Kasumi-1 (cell line): ENCODE data around the gene CCL27.
"Not testable (repeated sequence)": the region's sequence is repeated elsewhere in the genome, so short reads cannot be mapped to it uniquely, and the experiment has no call there.

Source experiments
- DNase-seq, 2 experiments: peaks; one replicate each; lab custom pipeline; 2025; lab: John Stamatoyannopoulos, UW

Gene CCL27

GRCh38 chr9:34651321-34651720, 11.1 kb downstream of the CCL27 start:
- no peak for DNase-seq

DNA sequence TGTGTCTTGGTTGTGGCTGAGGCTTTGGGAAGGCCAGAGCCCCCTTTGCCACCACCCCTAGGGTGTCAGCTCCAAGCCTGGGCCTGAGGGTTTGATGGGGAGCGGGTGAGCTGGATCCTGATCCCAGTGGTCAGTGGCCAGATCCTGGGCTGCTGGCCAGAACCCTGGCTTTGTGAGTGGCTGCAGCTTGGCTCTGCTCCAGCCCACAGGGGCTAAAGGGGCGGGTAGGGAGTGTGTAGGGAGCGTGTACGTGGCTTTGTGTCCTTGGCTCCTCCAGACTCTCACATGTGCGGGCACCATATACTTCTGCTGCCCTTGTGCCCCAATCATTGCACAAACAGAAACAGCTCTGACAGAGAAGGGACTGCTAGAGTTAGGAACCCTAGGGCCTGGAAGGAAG, 11.6 kb downstream of the CCL27 start:
- DNase-seq: no peak

- DNase-seq: no peak
Observed at GRCh38 chr9:34648673-34649072, 13.8 kb downstream of the CCL27 start.

DNA sequence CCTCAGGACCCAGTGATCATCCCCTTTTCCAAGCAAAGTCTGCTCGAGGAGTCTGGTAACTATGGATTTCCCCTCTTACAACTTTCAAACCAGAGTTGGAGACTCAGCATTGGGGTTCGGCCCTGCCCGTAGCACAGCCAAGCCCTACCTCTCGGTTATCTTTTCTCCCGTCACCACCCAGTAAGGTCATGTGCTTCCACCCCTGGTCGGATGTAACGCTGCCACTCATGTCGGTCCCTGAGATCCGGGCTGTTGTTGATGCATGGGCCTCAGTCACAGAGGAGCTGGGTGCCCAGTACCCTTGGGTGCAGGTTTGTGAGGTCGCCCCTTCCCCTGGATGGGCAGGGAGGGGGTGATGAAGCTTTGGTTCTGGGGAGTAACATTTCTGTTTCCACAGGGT, 14.8 kb downstream of the CCL27 start:
- no peak for DNase-seq

DNA sequence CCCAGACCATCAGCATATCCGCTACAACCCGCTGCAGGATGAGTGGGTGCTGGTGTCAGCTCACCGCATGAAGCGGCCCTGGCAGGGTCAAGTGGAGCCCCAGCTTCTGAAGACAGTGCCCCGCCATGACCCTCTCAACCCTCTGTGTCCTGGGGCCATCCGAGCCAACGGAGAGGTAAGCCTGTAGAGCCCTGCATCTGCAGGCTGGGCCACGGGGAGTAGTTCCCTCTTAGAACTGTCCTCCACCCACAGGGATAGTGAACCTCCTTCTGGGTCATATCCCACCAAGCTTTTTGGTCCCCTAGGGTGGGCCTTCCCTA, 15.4 kb downstream of the CCL27 start:
- peak in 1 of 2 experiments; percentile 59 for DNase-seq

DNA sequence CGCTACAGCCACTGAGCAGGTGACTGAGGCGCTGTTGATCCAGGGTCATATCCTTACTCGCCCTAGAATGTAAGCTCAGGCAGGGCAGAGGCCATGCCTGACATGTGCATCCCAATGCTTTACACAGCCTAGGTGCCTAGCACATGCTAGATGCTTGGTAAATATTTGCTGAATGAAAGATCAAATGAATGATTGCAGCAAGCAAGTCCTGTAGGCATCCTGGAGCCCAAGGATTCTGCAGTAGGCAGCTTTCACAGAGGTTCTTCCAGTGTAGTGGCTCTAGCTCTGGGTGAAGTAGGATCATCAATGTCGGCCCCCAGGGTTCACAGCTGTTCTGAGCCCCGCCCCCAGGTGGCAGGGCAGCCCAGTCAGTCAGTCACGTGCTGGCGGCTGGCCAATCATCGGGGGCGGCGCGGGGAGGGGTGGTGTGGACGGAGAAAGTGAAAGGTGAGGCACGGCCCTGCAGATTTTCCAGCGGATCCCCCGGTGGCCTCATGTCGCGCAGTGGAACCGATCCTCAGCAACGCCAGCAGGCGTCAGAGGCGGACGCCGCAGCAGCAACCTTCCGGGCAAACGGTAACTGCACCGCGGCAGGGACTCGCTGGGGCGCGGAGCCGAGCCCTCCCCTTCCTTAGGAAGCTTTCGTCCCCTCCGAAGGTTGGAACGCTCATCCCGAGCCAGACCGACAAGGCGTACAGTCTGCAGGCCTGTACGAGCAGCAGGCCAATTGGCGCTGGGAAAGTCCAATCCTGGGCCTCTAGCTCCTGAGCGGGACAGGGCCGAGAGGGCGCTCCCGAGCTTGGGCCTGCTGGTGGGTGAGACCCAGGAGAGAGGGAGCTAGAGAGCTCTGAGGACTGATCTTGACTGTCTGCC, 16.0 kb downstream of the CCL27 start, which contains the start of gene GALT:
Gene GALT, plus strand, starts transcription at position 465 of the 873 bp plus-strand sequence. Its CDS starts 30 bp downstream, at position 495.
- DNase-seq: peak; percentile 85 to 87

DNA sequence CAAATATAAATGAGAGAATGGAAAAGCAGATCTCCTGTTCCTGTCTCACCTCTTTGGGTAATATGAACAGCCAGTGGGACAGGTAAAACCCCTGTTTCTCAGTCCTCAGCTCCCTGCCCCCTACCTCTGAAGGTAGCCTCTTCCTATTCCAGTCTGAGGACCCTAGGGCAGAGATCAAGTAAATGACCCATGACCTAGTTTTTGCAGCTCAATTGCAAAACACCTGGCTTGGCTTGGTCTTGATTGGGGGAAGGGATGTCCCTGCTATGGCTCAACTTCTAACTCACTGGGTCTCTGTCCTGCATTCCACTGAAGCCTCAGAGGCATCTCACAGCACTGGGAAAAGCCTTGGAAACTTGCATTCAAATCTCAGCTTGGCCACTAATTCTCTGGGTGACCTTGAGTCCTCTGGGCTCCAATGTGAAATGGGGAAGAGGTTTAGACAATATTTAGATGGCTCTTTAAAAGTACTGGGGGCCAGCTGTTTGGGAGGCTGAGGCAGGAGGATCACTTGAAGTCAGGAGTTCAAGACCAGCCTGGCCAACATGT, 17.6 kb downstream of the CCL27 start:
- DNase-seq: no peak

DNA sequence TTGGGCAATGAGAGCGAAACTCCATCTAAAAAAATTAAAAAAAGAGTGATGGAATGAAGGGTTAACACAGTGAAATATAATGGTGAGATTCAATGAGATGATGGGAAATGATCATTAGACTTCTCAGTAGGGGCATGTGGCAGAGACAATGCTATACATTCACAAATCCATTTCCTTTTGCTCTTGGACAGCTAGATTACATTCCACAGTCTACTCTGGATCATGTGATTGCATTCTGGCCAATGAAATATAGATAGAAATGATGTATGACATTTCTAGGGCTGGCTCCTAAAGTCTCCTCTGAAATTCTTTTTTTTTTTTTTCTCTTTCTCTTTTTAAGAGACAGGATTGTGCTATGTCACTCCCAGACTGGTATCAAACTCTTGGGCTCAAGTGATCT, 19.8 kb downstream of the CCL27 start:
- DNase-seq: no peak

DNA sequence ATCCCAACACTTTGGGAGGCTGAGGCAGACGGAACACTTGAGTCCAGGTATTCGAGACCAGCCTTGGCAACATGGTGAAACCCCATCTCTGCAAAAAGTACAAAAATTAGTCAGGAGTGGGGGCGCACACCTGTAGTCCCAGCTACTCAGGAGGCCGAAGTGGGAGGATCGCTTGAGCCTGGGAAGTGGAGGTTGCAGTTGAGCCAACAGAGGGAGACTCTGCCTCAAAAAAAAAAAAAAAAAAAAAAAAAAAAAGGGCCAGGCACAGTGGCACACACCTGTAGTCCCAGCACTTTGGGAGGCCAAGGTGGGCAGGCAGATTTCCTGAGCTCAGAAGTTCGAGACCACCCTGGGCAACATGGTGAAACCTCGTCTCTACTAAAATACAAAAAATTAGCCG, 23.1 kb downstream of the CCL27 start:
- DNase-seq: not testable (repeated sequence)

DNA sequence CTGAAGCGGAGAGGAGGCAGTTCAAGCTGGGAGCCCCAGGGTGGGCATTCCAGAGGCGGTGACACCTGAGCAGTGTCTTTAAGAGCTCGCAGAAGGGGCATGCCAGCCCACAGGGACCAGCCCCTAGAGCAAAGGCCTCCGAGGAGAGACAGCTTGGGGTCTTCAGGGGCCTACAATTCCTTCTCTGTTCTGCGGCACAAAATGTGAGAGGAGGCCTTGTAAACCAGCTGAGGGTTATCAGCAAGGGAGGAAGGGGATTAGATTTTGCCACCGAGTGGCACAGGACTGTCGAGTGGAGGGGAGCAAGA, 24.4 kb downstream of the CCL27 start:
- no peak for DNase-seq

- peak; percentile 85 to 86 for DNase-seq
Observed at GRCh38 chr9:34637356-34638137, 24.9 kb downstream of the CCL27 start, which contains the start of gene SIGMAR1. Gene SIGMAR1, minus strand, starts transcription at chr9:34637787. Its CDS starts 90 bp downstream, at chr9:34637697.

DNA sequence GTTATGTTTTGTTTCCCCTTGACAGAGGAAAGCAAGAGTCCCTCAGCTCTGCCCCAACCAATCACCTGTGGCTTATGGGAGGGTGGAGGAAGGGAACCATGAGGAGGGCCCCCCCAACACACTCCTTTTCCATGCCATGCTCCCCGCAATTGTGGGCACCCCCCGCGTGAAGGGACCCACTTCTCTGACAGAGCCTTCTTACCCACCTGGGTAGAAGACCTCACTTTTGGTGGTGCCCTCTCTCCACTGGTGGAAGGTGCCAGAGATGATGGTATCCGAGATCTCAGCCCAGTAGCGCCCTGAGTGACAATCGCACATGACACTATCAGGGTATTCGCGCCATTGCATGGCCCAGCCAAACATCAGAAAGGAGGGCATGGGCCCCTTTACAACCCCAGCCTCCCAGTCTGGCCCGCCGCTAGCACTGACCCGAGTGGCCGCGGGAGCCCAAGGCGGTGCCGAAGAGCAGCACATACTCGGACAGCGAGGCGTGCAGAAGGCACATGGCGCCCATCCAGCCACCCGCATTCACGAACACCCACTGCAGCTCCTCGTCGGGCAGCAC, 25.6 kb downstream of the CCL27 start:
- DNase-seq: no peak

DNA sequence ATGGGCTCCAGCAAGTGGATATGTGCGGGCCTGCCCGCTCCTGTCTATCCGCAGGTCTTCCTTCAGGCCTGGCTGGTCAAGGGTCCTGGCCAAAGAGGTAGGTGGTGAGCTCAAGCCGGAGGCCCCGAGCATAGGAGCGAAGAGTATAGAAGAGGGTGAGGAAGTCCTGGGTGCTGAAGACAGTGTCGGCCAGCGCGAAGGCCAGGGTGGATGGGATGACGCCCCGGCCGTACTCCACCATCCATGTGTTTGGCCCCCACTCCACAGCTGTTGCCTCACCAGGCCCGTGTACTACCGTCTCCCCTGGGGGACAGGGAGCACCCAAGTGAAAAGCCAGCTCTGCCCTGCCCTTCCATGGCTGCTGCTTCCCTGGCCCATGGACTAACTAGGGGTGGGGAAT, 26.9 kb downstream of the CCL27 start:
- no peak for DNase-seq

DNA sequence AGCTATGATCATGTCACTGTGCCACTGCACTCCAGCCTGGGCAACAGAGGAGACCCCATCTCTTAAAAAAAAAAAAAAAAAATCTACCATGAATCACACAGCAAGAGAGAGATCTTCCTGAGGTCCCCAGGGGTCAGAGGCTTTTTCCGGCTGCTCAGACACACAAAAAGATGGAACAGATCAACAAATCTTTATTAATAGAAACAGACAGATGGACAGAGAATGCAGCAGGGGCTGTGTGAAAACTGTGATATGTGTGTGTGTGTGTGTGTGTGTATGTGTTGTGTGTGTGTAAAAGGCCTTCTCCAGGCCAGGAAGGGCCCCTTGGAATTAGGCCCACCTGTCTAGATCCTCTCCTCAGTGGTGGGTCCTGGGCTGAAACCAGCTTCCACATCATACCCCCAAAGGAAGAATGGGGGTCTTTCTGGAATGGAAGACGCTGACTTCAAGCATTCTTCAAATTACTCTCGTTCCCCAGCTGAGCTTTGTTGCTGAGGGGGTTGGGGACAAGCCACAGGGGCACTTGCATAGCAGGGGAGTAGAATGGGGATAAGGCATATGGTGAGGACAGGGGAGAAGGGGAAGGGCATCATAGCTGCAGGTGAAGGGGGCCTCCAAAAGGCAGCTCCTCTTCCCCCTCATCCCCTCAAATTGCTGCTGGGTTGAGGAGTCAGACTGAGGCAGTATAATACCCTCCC, 27.8 kb downstream of the CCL27 start:
- DNase-seq: no peak

GRCh38 chr9:34633851-34634550, 28.5 kb downstream of the CCL27 start:
- DNase-seq: peak; percentile 71 to 82

DNA sequence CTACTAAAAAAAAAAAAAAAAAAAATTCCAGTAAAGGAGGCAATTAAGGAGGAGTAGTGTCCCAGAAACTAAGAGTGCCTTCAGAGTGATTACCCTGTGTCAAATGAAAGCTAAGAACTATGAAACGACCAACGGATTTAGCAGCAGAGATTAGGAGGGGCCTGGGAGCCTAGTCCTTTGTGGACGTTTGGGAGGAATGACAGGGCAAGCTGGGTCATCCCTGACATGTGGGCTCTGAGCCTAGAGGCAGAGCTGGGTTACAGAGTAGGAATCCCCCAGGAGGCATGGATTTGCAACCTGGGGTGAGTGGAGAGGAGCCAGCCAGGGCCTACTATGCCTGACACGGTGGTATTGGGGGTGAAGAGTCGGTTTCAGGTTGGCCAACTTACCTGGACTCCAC, 29.3 kb downstream of the CCL27 start:
- no peak for DNase-seq

GRCh38 chr9:34630402-34631154, 31.9 kb downstream of the CCL27 start:
- DNase-seq: no peak

DNA sequence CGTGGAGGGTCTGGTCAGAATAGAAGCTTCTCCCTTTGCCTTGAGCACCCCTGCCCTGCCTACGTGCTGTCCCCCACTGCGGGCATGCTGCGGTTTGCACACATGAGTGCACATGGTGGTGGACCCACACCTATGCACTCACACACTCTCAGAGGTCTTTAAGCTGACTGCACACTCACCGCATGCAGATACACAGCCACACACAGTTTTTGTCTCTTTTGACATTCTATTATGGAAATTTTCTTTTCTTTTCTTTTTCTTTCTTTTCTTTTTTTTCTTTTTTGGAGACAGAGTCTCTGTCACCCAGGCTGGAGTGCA, 33.0 kb downstream of the CCL27 start:
- no peak for DNase-seq

- DNase-seq: no peak
Observed at GRCh38 chr9:34628656-34629490, 33.6 kb downstream of the CCL27 start, which contains the start of gene ARID3C. Gene ARID3C, minus strand, starts transcription at chr9:34629066. Its CDS starts 1,052 bp downstream, at chr9:34628014.
